Fibroblast of the conjunctiva (primary cell): ENCODE results near the gene OR8G5.

Experiments used
- DNase-seq: peaks from one replicate; pipeline ENCODE4 v3.0.0-alpha.2; 2010; ENCODE audit warnings: low read depth

Gene OR8G5

DNA sequence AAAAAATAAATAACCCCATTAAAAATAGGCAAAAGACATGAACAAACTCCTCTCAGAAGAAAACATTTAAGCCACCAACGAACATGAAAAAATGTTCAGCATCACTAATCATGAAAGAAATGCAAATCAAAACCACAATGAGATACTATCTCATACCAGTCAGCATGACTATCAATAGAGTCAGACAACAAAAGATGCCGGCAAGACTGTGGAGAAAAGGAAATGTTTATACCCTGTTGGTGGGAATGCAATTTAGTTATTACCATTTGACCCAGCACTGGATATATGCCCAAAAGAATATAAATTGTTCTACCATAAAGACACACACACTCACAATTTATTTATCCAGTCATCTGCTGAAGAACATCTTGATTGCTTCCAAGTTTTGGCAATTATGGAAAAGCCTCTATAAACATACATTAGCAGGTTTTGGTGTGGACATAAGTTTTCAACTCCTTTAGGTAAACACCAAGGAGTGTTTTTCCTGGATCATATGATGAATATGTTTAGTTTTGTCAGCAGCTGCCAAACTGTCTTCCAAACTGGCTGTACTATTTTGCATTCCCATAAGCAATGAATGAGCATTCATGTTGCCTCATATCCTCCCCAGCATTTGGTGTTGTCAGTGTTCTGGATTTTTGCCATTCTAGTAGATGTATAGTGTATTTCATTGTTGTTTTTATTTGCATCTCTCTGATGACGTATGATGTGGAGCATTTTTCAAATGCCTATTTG, 29.6 kb downstream of the OR8G5 start:
- DNase-seq: peak; percentile 6

- DNase-seq: no peak
Measured at GRCh38 chr11:124294687-124295086, 38.5 kb downstream of the OR8G5 start.

GRCh38 chr11:124296016-124296415, 39.8 kb downstream of the OR8G5 start:
- no peak for DNase-seq

- no peak for DNase-seq
Measured at GRCh38 chr11:124297921-124298320, 41.7 kb downstream of the OR8G5 start.

- DNase-seq: peak; percentile 10
Measured at GRCh38 chr11:124301548-124301947, 45.4 kb downstream of the OR8G5 start.

DNA sequence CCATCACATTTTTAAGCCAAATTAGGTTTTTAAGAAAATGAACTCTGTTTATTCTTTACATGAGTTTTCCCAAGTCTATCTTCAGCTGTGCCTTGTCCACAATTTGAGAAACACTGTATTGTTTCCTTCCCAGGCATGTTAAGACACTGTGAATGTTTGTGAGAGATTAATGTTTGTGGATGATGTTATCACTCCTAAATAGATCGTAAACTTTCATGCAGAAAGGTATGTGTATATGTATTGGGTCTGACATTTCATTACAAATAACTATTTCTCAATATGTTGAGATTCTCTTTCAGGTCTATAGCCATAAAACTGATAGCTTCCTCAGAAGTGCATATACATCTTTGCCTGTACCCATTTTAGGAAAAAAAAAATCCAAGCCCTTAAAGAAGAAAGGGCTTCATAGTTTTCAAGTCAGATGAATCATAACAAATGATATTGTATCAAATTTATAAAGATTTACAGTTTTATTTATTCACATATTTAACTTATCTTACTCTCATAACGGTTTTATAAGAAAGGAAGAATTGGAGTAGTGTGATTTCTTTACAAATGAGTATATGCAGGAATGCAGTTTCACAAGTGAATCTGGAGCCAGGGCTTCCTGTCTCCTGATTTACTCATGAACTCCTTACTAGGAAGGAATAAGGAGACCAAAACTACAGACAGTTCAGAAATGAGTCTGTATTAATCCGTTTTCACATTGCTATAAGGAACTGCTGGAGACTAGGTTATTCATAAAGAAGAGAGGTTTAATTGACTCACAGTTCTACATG, 46.4 kb downstream of the OR8G5 start:
- no peak for DNase-seq

GRCh38 chr11:124307093-124307492, 50.9 kb downstream of the OR8G5 start:
- DNase-seq: no peak

DNA sequence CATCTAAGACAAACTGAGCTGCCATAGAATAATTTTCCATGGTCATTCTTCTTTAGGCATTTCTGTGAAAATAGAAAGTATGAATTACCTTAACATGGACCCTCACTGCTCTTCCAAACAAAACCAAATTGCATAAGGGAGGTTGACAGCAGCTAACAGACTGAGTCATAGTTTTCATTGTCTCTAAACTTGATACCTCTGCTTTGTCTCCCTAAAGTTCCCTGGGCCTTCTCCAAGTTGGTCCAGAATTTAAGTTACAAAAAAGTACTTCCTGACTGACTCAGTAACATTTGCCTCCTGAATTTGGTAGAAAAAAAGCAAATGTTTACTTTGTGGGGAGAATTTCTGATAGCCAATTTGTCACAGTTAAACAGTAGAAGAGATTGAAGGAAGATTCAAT, 54.5 kb downstream of the OR8G5 start:
- DNase-seq: no peak

DNA sequence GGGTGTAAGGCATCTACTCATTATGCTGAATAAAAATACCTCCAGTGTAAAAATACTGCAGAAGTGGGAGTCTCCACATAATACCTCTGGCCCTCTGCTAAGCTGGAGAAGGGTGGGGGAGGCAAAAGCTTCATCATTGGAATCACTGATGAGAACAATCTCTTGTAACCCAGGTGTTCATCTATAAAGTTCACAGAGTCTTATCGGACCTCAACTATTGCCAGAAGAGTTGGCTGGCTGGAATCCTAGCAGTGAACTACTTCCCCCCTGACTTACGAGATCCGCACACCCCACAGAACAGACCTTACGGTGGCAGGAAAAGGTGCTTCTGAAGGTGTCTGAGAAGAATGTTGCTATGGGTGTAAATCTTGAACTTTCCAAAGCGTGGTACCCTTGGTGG, 55.1 kb downstream of the OR8G5 start:
- DNase-seq: no peak

GRCh38 chr11:124311670-124312069, 55.5 kb downstream of the OR8G5 start:
- no peak for DNase-seq

GRCh38 chr11:124313131-124313530, 57.0 kb downstream of the OR8G5 start:
- no peak for DNase-seq

DNA sequence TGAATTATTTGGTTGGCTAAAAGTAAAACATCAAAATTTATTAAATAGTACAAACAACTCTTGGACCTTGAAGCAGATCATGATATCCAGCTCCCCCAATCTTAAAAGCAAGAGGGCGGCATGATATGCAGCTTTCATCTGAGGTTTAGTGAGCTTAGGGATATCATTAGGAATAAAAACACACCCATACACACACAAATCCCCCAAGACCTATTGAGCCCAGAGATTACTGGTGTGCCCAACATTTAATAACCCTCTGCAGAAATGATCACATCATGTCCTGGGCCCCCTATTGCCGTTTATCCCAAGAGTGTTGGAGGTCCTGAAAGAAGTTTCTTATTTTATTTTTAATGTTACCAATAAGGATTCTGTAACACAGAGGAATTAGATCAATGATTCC, 57.7 kb downstream of the OR8G5 start, which contains the start of gene OR8D1:
Gene OR8D1 (minus strand): TSS at position 101 of the 400 bp plus-strand sequence. CDS start 3,183 bp downstream, outside the sequence.
- DNase-seq: no peak

DNA sequence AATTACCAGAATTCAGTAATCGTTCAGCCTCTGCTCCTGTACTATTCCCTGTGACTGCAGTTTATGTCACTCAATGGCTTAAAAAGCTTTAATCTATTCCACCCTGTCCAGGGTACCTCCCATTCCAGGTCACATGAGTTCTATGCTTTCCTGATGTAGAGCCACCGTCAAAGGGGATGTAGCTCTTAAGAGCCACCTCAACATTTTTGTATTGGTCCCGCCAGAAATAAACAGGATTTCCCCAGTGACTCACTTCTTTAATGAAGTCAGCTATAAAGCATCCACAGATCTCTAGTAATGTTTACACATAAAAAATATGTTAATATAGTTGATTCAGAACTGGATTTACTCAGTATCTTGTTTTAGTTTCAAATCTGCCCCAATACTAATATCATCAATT, 58.9 kb downstream of the OR8G5 start:
- no peak for DNase-seq
